ENCODE results near the gene VWF. TPM values are rescaled to one million over a fixed set of nuclear protein-coding genes. Genes with fewer than 3 reads are reported as not detected.

VWF gene
- total and polyA plus RNA-seq, 2 of the 13 experiments (the other 11 are each of a cell fraction or from before 2014, with no cell fraction given), result 0.20 to 0.25 TPM

DNA sequence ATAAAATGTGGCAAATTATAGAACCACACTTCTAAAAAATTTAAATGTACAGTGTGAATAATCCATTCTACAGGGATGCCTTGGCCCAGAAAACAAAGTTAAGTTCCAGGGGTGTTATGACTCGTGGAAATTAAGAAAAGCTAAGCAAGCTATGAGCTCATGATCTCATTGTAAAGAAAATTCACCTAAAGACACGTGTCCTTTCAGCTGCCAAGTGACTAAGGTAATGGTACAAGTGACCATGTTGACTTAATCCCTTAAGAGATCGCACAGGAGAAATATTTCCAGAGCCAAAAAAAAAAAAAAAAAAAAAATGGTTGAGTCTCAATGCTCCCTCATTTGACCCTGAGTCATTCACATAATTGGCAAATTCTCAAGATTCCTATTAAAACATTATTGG, 128.0 kb downstream of the VWF start:
- DNase-seq (ENCODE audit: low spot score) (no peak), FAIRE-seq (no peak), ATAC-seq (no peak)
- CTCF ChIA-PET (ENCODE audit: low intra/inter-chr PET ratio, low total read pairs), result no interaction called here
- H4K20me1 ChIP-seq (ENCODE audit: insufficient read depth, low read length), result no peaks in the 10 kb centered on the region
- no peak overlapping the region for H3K27ac ChIP-seq (ENCODE audit: extremely low read length, insufficient read depth, low read length)
- BruUV-seq (replicated peaks), result no TSS peak
- H3K4me3 ChIP-seq (replicated peaks in 1 of 3; ENCODE audit: insufficient read depth in 1 of 3, low read depth in 2 of 3, low read length in 3 of 3), result no peak overlapping the region
- H3K9me3 ChIP-seq (ENCODE audit: low read length), result no peaks in the 10 kb centered on the region
- no peaks in the 10 kb centered on the region for H3K79me2 ChIP-seq (ENCODE audit: insufficient read depth, low read length)
- POLR2A ChIA-PET, result no interaction called here
- H3K4me1 ChIP-seq (ENCODE audit: insufficient read depth, low read length), result no peaks in the 10 kb centered on the region
- H2AFZ ChIP-seq (ENCODE audit: low read length), result no peak overlapping the region
- H3K36me3 ChIP-seq (replicated peaks in 1 of 2; ENCODE audit: control insufficient read depth in 1 of 2, insufficient read depth in 2 of 2, low read length in 2 of 2), result no peaks in the 10 kb centered on the region
- 25% methylated on average over 3 of the region's 3 CpGs for WGBS (ENCODE audit: low lambda C conversion rate)
- no peak for TF ChIP-seq MIER3 (CRISPR knock-in tag; IDR thresholded peaks at IDR 0.05; ENCODE audit: borderline replicate concordance)
- no peak for TF ChIP-seq POLR2AphosphoS2 (IDR thresholded peaks at IDR 0.05; ENCODE audit: low read depth, low read length)
- TF ChIP-seq RBM22 (optimal IDR thresholded peaks at IDR 0.05; ENCODE audit: low read length), result no peak
- no peak for TF ChIP-seq ZNF720 (CRISPR knock-in tag; IDR thresholded peaks at IDR 0.05)
- no peak for TF ChIP-seq ZFX (CRISPR knock-in tag; IDR thresholded peaks at IDR 0.05; ENCODE audit: low read depth)
- TF ChIP-seq, protein P1, sequence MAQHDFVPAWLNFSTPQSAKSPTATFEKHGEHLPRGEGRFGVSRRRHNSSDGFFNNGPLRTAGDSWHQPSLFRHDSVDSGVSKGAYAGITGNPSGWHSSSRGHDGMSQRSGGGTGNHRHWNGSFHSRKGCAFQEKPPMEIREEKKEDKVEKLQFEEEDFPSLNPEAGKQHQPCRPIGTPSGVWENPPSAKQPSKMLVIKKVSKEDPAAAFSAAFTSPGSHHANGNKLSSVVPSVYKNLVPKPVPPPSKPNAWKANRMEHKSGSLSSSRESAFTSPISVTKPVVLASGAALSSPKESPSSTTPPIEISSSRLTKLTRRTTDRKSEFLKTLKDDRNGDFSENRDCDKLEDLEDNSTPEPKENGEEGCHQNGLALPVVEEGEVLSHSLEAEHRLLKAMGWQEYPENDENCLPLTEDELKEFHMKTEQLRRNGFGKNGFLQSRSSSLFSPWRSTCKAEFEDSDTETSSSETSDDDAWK (CRISPR knock-in tag; IDR thresholded peaks at IDR 0.05), result no peak
- TF ChIP-seq SCMH1 (CRISPR knock-in tag; IDR thresholded peaks at IDR 0.05; ENCODE audit: borderline replicate concordance), result no peak
- no peak for TF ChIP-seq REXO4 (CRISPR knock-in tag; IDR thresholded peaks at IDR 0.05; ENCODE audit: borderline replicate concordance)
- no peak for TF ChIP-seq ZNF546 (CRISPR knock-in tag; conservative IDR thresholded peaks at IDR 0.05)
- TF ChIP-seq PTBP1 (IDR thresholded peaks at IDR 0.05; ENCODE audit: low read depth, low read length, poor library complexity, severe bottlenecking), result no peak
- TF ChIP-seq ZBTB20 (CRISPR knock-in tag; IDR thresholded peaks at IDR 0.05; ENCODE audit: borderline replicate concordance, low read depth), result no peak
- TF ChIP-seq ZNF343 (CRISPR knock-in tag; IDR thresholded peaks at IDR 0.05), result no peak
- TF ChIP-seq, protein P2, sequence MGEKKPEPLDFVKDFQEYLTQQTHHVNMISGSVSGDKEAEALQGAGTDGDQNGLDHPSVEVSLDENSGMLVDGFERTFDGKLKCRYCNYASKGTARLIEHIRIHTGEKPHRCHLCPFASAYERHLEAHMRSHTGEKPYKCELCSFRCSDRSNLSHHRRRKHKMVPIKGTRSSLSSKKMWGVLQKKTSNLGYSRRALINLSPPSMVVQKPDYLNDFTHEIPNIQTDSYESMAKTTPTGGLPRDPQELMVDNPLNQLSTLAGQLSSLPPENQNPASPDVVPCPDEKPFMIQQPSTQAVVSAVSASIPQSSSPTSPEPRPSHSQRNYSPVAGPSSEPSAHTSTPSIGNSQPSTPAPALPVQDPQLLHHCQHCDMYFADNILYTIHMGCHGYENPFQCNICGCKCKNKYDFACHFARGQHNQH (CRISPR knock-in tag; IDR thresholded peaks at IDR 0.05), result no peak
- TF ChIP-seq BCLAF1 (IDR thresholded peaks at IDR 0.05), result no peak
- TF ChIP-seq ZNF777 (CRISPR knock-in tag; IDR thresholded peaks at IDR 0.05), result no peak
- no peak for TF ChIP-seq GPN1 (CRISPR knock-in tag; IDR thresholded peaks at IDR 0.05; ENCODE audit: borderline replicate concordance)
- no peak for TF ChIP-seq ZNF160 (CRISPR knock-in tag; IDR thresholded peaks at IDR 0.05)
- in situ Hi-C loops (cut with HindIII; ENCODE audit: extremely low pct_ligation_motif_present, low pct_unique_long_range_greater_than_20kb) (no loop called here), intact Hi-C loops (cut with micrococcal nuclease; ENCODE audit: unreplicated experiment) (no loop called here)
- H3K9ac ChIP-seq (ENCODE audit: insufficient read depth, low read depth, low read length), result no peak overlapping the region
- H3K27me3 ChIP-seq (ENCODE audit: control insufficient read depth in 1 of 2, insufficient read depth in 2 of 2, low read length in 2 of 2), result no peaks in the 10 kb centered on the region; a peak in 1 of 5 replicates
- H3K4me2 ChIP-seq (ENCODE audit: low read depth, low read length), result no peak overlapping the region

Data from HepG2 (cell line).